Astrocyte (in vitro differentiated cells and primary cell): ENCODE results near the gene OR5I1. TPM values are rescaled to one million over a fixed set of nuclear protein-coding genes. Genes with fewer than 3 reads are reported as not detected.
"Not testable (repeated sequence)": the region's sequence is repeated elsewhere in the genome, so short reads cannot be mapped to it uniquely, and the experiment has no call there.

ENCODE experiments used
- DNase-seq: peaks from one replicate; pipeline ENCODE4 v3.0.0-alpha.2; 2010; ENCODE audit warnings: low read depth
- FAIRE-seq: peaks from 2 replicates; lab custom pipeline; 2011; peaks lifted over from hg19 to GRCh38; lab: Jason Lieb, UNC
- H2AFZ ChIP-seq: 2 replicates; pipeline ENCODE4 v1.6.0; 2012; ENCODE audit warnings: low read depth, low read length, inconsistent platforms
- H3K27ac ChIP-seq: 2 replicates; pipeline ENCODE4 v1.5.1; 2011; ENCODE audit warnings: low read depth, low read length, inconsistent platforms
- H3K27me3 ChIP-seq: 2 replicates; pipeline ENCODE4 v1.6.0; 2011; ENCODE audit warnings: low read length, inconsistent platforms; ENCODE audit not compliant: insufficient read depth
- H3K36me3 ChIP-seq: 2 replicates; pipeline ENCODE4 v1.5.1; 2011; ENCODE audit warnings: low read length, inconsistent platforms; ENCODE audit not compliant: insufficient read depth
- H3K4me1 ChIP-seq: 2 replicates; pipeline ENCODE4 v1.5.1; 2011; ENCODE audit warnings: low read length, inconsistent platforms; ENCODE audit not compliant: insufficient read depth
- H3K4me2 ChIP-seq: 2 replicates; pipeline ENCODE4 v1.6.0; 2012; ENCODE audit warnings: low read length, inconsistent platforms
- H3K4me3 ChIP-seq: 2 replicates; pipeline ENCODE4 v1.5.1; 2011; ENCODE audit warnings: low read depth, mild to moderate bottlenecking, low read length, inconsistent platforms; ENCODE audit not compliant: insufficient read depth
- H3K79me2 ChIP-seq: 2 replicates; pipeline ENCODE4 v1.6.0; 2012; ENCODE audit warnings: mild to moderate bottlenecking, low read length, inconsistent platforms; ENCODE audit not compliant: insufficient read depth
- H3K9ac ChIP-seq: 2 replicates; pipeline ENCODE4 v1.6.0; 2012; ENCODE audit warnings: mild to moderate bottlenecking, low read length, inconsistent platforms
- H3K9me3 ChIP-seq: 2 replicates; pipeline ENCODE4 v1.5.1; 2012; ENCODE audit warnings: low read depth, mild to moderate bottlenecking, low read length, inconsistent platforms; ENCODE audit not compliant: insufficient read depth
- H4K20me1 ChIP-seq: 2 replicates; pipeline ENCODE4 v1.6.0; 2012; ENCODE audit warnings: low read length, inconsistent platforms; ENCODE audit not compliant: insufficient read depth
- H3K27ac Mint-ChIP-seq: one replicate; pipeline ENCODE4 v1.8.0; 2021; ENCODE audit warnings: mild to moderate bottlenecking, mixed read lengths; ENCODE audit not compliant: unreplicated experiment
- H3K27me3 Mint-ChIP-seq: one replicate; pipeline ENCODE4 v1.8.0; 2021; ENCODE audit warnings: low read depth, mixed read lengths; ENCODE audit not compliant: unreplicated experiment
- H3K36me3 Mint-ChIP-seq: one replicate; pipeline ENCODE4 v1.8.0; 2021; ENCODE audit warnings: low read depth, mixed read lengths; ENCODE audit not compliant: unreplicated experiment
- H3K4me1 Mint-ChIP-seq: one replicate; pipeline ENCODE4 v1.8.0; 2021; ENCODE audit warnings: low read depth, mixed read lengths; ENCODE audit not compliant: unreplicated experiment
- H3K4me3 Mint-ChIP-seq: one replicate; pipeline ENCODE4 v1.8.0; 2021; ENCODE audit warnings: mild to moderate bottlenecking, moderate library complexity, mixed read lengths; ENCODE audit not compliant: unreplicated experiment
- H3K9me3 Mint-ChIP-seq: one replicate; pipeline ENCODE4 v1.8.0; 2021; ENCODE audit warnings: mild to moderate bottlenecking, mixed read lengths; ENCODE audit not compliant: unreplicated experiment
- EZH2 ChIP-seq: IDR thresholded peaks from 2 replicates; pipeline ENCODE4 v1.6.1; 2012; ENCODE audit warnings: mild to moderate bottlenecking, low read length, inconsistent platforms; ENCODE audit not compliant: insufficient read depth
- total RNA-seq: library from RNA; stranded (reverse); gene quantifications from 2 replicates; pipeline ENCODE4 v1.2.1, GENCODE V29; 2021
- TF ChIP-seq, protein P1 (sequence below): IDR thresholded peaks from 2 replicates; pipeline ENCODE4 v1.5.1; 2011; ENCODE audit warnings: low read depth, mild to moderate bottlenecking, inconsistent platforms, low read length, moderate library complexity; ENCODE audit not compliant: insufficient read depth

OR5I1 gene
- total RNA-seq, 1 donor from 2014 or later: not detected

DNA sequence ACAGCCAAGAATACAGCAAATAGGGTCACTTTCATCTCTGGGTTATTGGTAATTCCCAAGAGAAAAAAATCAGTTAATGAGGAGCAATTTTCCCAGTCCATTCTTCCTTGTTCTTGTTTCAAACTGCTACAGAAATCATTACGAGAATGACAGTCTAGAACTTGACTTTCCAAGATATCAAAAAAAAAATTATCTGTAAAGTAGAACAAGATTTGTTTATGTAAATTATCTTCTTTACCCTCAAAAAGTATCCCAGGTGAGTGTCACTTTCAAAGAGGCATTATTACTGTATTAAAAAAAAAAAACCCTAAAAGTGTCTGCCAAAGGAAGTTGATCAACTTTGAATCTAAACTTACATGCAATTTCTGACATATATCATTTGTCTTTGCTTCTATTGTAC lies 21.7 kb downstream of the OR5I1 start, which contains the start of gene OR5W2:
Gene OR5W2 (minus strand): TSS at position 101 of the 400 bp plus-strand sequence. CDS start 0 bp downstream, at position 101.
- no peak within 1 kb of the TSS for H2AFZ ChIP-seq
- Mint-ChIP-seq H3K27me3 (no peaks in the 10 kb centered on the region), H3K4me3 (no peak within 1 kb of the TSS), H3K27ac (no peak within 1 kb of the TSS), H3K36me3 (no peaks in the 10 kb centered on the region), H3K4me1 (no peaks in the 10 kb centered on the region), H3K9me3 (no peaks in the 10 kb centered on the region)
- no peak within 1 kb of the TSS for H3K9ac ChIP-seq
- H3K4me2 ChIP-seq: no peak within 1 kb of the TSS
- no peaks in the 10 kb centered on the region for H3K36me3 ChIP-seq
- H3K79me2 ChIP-seq: no peaks in the 10 kb centered on the region
- FAIRE-seq: no peak
- H3K27me3 ChIP-seq: no peaks in the 10 kb centered on the region
- no peaks in the 10 kb centered on the region for H4K20me1 ChIP-seq
- no peak for DNase-seq
- no peak within 1 kb of the TSS for H3K4me3 ChIP-seq
- TF ChIP-seq, protein P1, sequence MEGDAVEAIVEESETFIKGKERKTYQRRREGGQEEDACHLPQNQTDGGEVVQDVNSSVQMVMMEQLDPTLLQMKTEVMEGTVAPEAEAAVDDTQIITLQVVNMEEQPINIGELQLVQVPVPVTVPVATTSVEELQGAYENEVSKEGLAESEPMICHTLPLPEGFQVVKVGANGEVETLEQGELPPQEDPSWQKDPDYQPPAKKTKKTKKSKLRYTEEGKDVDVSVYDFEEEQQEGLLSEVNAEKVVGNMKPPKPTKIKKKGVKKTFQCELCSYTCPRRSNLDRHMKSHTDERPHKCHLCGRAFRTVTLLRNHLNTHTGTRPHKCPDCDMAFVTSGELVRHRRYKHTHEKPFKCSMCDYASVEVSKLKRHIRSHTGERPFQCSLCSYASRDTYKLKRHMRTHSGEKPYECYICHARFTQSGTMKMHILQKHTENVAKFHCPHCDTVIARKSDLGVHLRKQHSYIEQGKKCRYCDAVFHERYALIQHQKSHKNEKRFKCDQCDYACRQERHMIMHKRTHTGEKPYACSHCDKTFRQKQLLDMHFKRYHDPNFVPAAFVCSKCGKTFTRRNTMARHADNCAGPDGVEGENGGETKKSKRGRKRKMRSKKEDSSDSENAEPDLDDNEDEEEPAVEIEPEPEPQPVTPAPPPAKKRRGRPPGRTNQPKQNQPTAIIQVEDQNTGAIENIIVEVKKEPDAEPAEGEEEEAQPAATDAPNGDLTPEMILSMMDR: no peak
- no peak within 1 kb of the TSS for H3K27ac ChIP-seq
- no peaks in the 10 kb centered on the region for H3K4me1 ChIP-seq
- H3K9me3 ChIP-seq: no peaks in the 10 kb centered on the region

DNA sequence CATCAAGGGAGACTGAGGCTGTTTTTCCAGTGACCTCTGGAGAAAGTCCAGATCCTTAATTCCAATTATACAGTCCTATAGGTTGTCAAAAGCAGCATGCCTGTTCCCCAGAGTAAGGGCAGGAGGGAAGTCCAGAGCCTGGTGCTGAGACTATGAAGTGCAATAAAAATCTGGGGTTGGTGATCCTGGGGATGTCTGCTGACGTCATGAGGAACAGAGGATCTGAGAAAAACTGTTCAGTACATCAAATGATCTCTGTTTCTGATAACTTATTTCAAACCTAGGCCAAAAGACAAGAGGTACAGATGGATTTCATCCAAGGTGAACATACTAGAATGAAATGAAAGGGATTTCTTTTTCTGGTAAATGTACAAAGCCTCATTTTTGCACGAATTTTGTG lies 33.9 kb downstream of the OR5I1 start:
- peaks cover 2% of the 10 kb centered on the region for H3K9me3 Mint-ChIP-seq
- no peaks in the 10 kb centered on the region for H3K4me1 Mint-ChIP-seq
- Histone ChIP-seq H3K79me2 (no peaks in the 10 kb centered on the region), H3K27ac (no peak overlapping the region), H3K4me3 (no peak overlapping the region), H3K27me3 (no peaks in the 10 kb centered on the region), H3K9ac (no peak overlapping the region), H2AFZ (no peak overlapping the region), H3K4me2 (no peak overlapping the region), H4K20me1 (no peaks in the 10 kb centered on the region), H3K36me3 (no peaks in the 10 kb centered on the region), H3K4me1 (no peaks in the 10 kb centered on the region), H3K9me3 (peaks cover 6% of the 10 kb centered on the region)
- H3K27ac Mint-ChIP-seq: no peak overlapping the region
- H3K36me3 Mint-ChIP-seq: no peaks in the 10 kb centered on the region
- DNase-seq: no peak
- no peak for FAIRE-seq
- TF ChIP-seq, protein P1: no peak
- no peak for TF ChIP-seq EZH2
- no peaks in the 10 kb centered on the region for H3K27me3 Mint-ChIP-seq
- H3K4me3 Mint-ChIP-seq: no peak overlapping the region

DNA sequence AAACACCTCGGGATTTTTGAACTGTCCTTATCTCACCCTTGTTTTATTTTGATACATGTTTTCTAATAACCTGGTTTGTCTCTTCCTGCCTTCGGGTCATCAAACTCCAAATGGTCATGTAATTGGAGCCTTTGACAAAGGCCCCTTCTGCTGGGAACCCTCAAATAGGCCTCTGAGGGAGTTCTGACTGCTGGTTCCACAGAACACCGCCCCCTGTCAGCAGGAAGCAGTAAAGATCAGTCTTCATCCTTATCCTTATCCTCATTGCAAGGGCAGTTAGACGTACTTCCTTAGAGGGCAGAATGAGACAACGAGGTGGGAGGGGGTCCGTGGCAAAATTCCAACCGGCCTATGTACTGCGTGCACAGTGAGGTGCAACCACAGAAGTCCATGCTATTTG lies 41.0 kb downstream of the OR5I1 start:
- Mint-ChIP-seq H3K4me1 (no peaks in the 10 kb centered on the region), H3K27me3 (no peaks in the 10 kb centered on the region), H3K36me3 (no peaks in the 10 kb centered on the region), H3K9me3 (peaks cover 5% of the 10 kb centered on the region), H3K27ac (no peak overlapping the region), H3K4me3 (no peak overlapping the region)
- H2AFZ ChIP-seq: no peak overlapping the region
- H3K4me1 ChIP-seq: no peaks in the 10 kb centered on the region
- H3K79me2 ChIP-seq: no peaks in the 10 kb centered on the region
- peaks cover 4% of the 10 kb centered on the region for H3K9me3 ChIP-seq
- H3K36me3 ChIP-seq: no peaks in the 10 kb centered on the region
- H4K20me1 ChIP-seq: no peaks in the 10 kb centered on the region
- TF ChIP-seq, protein P1: no peak
- no peak for TF ChIP-seq EZH2
- no peak for DNase-seq
- no peak overlapping the region for H3K4me2 ChIP-seq
- H3K27ac ChIP-seq: no peak overlapping the region
- FAIRE-seq: no peak
- no peak overlapping the region for H3K9ac ChIP-seq
- H3K27me3 ChIP-seq: no peaks in the 10 kb centered on the region
- no peak overlapping the region for H3K4me3 ChIP-seq

DNA sequence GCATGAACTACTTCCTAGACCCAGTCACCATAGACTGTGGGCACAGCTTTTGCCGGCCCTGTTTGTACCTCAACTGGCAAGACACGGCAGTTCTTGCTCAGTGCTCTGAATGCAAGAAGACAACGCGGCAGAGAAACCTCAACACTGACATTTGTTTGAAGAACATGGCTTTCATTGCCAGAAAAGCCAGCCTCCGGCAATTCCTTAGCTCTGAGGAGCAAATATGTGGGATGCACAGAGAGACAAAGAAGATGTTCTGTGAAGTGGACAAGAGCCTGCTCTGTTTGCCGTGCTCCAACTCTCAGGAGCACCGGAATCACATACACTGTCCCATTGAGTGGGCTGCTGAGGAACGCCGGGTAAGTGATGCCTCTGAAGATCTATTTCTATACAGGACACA lies 50.7 kb downstream of the OR5I1 start:
- H3K27ac ChIP-seq, H2AFZ ChIP-seq, H3K27me3 ChIP-seq, H3K27ac Mint-ChIP-seq, DNase-seq, H4K20me1 ChIP-seq, H3K4me3 Mint-ChIP-seq, H3K27me3 Mint-ChIP-seq, H3K9me3 Mint-ChIP-seq, H3K9me3 ChIP-seq, H3K79me2 ChIP-seq, FAIRE-seq, H3K4me3 ChIP-seq, H3K36me3 ChIP-seq, H3K9ac ChIP-seq, H3K4me2 ChIP-seq, H3K36me3 Mint-ChIP-seq, H3K4me1 ChIP-seq, H3K4me1 Mint-ChIP-seq: not testable (repeated sequence)
